Heart right ventricle (tissue), 16 donors: Measurements from ENCODE around the gene HOXD8. TPM values are rescaled to one million over a fixed set of nuclear protein-coding genes. Genes with fewer than 3 reads are reported as not detected.

Experiments
- ATAC-seq, 8 donors: fragments of 200-7000 bp; cut with Tn5 transposase; one replicate each; pipeline ENCODE4 v1.9.1; 2020; ENCODE audit warnings: mild to moderate bottlenecking in 8 of 8, moderate library complexity in 8 of 8, moderate number of reproducible peaks in 1 of 8
- DNase-seq, 2 donors: peaks; one replicate each; pipeline ENCODE4 v3.0.0-alpha.2; 2020
- H3K27ac ChIP-seq, 10 donors: fragments of 200-600 bp; sonication (generic) in 2 of 10; one replicate each; pipeline versions ENCODE4 v1.5.0 to v1.8.0; 2020 to 2022; ENCODE audit warnings: mild to moderate bottlenecking in 3 of 10
- H3K27me3 ChIP-seq, 7 donors: fragments of 200-600 bp; one replicate each; pipeline ENCODE4 v1.8.0; 2021 to 2022; ENCODE audit warnings: mild to moderate bottlenecking in 2 of 7
- H3K36me3 ChIP-seq, 9 donors: fragments of 200-600 bp; sonication (generic) in 1 of 9; one replicate each; pipeline versions ENCODE4 v1.5.0 to v1.8.0; 2020 to 2022; ENCODE audit warnings: mild to moderate bottlenecking in 2 of 9
- H3K4me1 ChIP-seq, 9 donors: fragments of 200-600 bp; sonication (generic) in 1 of 9; one replicate each; pipeline versions ENCODE4 v1.5.0 to v1.8.0; 2020 to 2022; ENCODE audit warnings: mild to moderate bottlenecking in 4 of 9
- H3K4me3 ChIP-seq, 10 donors: fragments of 200-600 bp; sonication (generic) in 2 of 10; one replicate each; pipeline versions ENCODE4 v1.5.0 to v1.8.0; 2020 to 2022; ENCODE audit warnings: mild to moderate bottlenecking in 7 of 10, moderate library complexity in 2 of 10
- H3K9me3 ChIP-seq, 11 donors: fragments of 200-600 bp in 10 of 11; sonication (generic) in 2 of 11; one replicate each; pipeline versions ENCODE4 v1.5.0 to v1.8.0; 2013 to 2022; ENCODE audit warnings: mild to moderate bottlenecking in 2 of 11, control low read depth in 1 of 11, moderate library complexity in 1 of 11
- CTCF ChIP-seq, 9 donors: fragments of 200-600 bp; sonication (generic) in 2 of 9; IDR thresholded peaks; one replicate each; pipeline versions ENCODE4 v1.5.0 to v1.8.0; 2021 to 2022; ENCODE audit warnings: antibody characterized with exemption in 9 of 9, mild to moderate bottlenecking in 5 of 9, moderate library complexity in 1 of 9
- WGBS, 2 donors: extraction: QIAGEN DNeasy Blood & Tissue Kit; methylation state at CpG; one replicate each; pipeline ENCODE4 v1.1.7; 2013; ENCODE audit warnings: inconsistent platforms in 1 of 2; 5-methylcytosine and 5-hydroxymethylcytosine counted together
- intact Hi-C, 10 donors: fragments of 100-400 bp; cut with DNase I; formaldehyde crosslinking; loops; one replicate each; pipeline versions ENCODE4 v1.11.1 to v1.14.2; 2022
- polyA plus RNA-seq, 2 donors: library from polyadenylated mRNA; stranded (reverse); fragments of 200-250 nt; gene quantifications; one replicate each; pipeline ENCODE4 v1.2.3, GENCODE V29; 2013
- total RNA-seq, 10 donors: library from RNA; stranded (reverse); fragmentation: NEBNext Ultra II Directional in 3 of 10; extraction: Animal tissue kit (Norgen Biotek cat#: 25700) in 3 of 10; gene quantifications; one replicate each; pipeline versions ENCODE4 v1.2.1 to v1.2.4, GENCODE V29; 2021 to 2023
- donor health status: Arrhythmogenic right ventricular cardiomyopathy.
- donor health status: ischemic (EF 13 %, LVEDD 7.1; RV severe dilation, severe dysfunction).
- donor health status: healthy with polysubstance abuse.
- donor health status: DM: no; HTN: yes; CAD: no.
- donor health status: DM: no; HTN: no; CAD: no.
- donor health status: ischemic (EF 25% LVEDD 6.9; RV normal size, moderate dysfunction).
- donor health status: ischemic (EF 25% LVEDD 5.7; RV mildly dilated, moderate dysfunction).
- donor health status: healthy.
- donor health status: DM: yes; HTN: yes; CAD: no.
- donor health status: Ischemic cardiomyopathy.
- donor health status: ischemic (EF 35%, LVEDD 5.7; RV mildly dilated, moderate dysfunction).
- donor health status: nonischemic (EF 11% LVEDD 7.7; RV severe dilation, severe dysfunction).
- donor health status: DM: yes; HTN: yes; CAD: no.
- donor health status: PGD.
- donor health status: ischemic (EF 29% LVEDD 5.4; RV normal size, mild dysfunction).
- donor health status: nonischemic (EF 23%, LVEDD 6.1; RV moderate dilation, normal function).

Gene HOXD8
- total and polyA plus RNA-seq, 12 donors: 0.26 to 1.5 (median 0.42) TPM; not detected in 2

DNA sequence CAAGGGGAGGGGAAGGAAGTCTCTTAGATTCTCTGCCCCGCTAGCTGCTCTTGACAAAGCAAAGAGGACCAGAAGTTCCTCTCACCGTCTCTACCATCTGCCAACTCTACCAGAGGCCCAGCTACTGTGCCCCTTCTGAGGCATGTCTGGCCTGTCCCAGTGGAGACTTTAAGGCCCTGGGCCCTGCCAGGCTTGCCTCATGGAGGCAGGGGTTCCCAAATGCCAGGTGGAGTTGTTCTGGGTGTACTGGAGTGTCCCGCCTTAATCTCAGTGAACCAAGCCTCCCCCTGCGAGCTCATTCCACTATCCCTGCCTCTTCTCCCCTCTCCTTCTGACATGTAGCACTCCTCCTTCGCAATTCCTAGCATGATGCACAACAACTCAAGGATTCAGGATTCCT, 27.7 kb upstream of the HOXD8 start:
- no peak overlapping the region for H3K27ac ChIP-seq
- no peak for TF ChIP-seq CTCF (IDR thresholded peaks at IDR 0.05)
- H3K27me3 ChIP-seq: peaks cover 63 to 100% (median 100%) of the 10 kb centered on the region in 7 donors
- no peak overlapping the region for H3K4me3 ChIP-seq
- DNase-seq: no peak
- no peaks in the 10 kb centered on the region for H3K9me3 ChIP-seq
- WGBS, 2 donors: 18 to 28% methylated on average over 5 of the region's 5 CpGs
- H3K4me1 ChIP-seq: peaks cover 0 to 45% (median 25%) of the 10 kb centered on the region in 9 donors
- intact Hi-C loops: no loop called here
- H3K36me3 ChIP-seq: no peaks in the 10 kb centered on the region
- no peak for ATAC-seq

DNA sequence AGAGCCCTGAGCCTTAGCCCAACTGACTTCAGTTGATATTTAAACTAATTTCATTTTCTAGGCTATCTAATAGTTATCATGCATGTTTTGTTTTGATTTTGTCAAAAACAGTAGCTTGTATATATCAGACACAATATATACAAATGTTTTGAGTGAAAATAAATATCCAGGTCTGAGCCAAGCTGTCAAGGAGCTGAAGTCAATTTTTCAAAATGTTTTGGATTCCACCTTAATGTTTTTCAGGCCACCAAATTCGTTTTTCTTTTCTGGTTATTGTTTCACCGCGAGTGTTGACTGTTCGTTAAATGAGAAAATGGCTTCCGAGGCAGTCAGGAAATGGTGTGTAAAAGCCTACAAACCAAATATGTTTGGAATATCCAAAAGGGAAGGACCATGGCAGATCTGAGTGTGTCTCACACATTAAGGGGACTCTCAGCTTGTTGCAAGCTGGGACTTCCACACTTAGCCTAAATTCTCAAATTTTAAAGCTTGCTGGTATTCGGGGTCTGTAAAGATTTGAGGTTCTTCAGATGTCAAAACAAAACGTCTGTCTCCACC, 27.1 kb upstream of the HOXD8 start:
- intact Hi-C loops: no loop called here
- 12 to 13% methylated on average over 7 of the region's 7 CpGs for WGBS, 2 donors
- H3K36me3 ChIP-seq: no peaks in the 10 kb centered on the region
- DNase-seq: no peak
- H3K4me1 ChIP-seq: peaks cover 4 to 45% (median 24%) of the 10 kb centered on the region in 9 donors
- no peak overlapping the region for H3K27ac ChIP-seq
- H3K27me3 ChIP-seq: peaks cover 65 to 100% (median 100%) of the 10 kb centered on the region in 7 donors
- no peak overlapping the region for H3K4me3 ChIP-seq
- ATAC-seq: no peak
- no peak for TF ChIP-seq CTCF (IDR thresholded peaks at IDR 0.05)
- no peaks in the 10 kb centered on the region for H3K9me3 ChIP-seq

DNA sequence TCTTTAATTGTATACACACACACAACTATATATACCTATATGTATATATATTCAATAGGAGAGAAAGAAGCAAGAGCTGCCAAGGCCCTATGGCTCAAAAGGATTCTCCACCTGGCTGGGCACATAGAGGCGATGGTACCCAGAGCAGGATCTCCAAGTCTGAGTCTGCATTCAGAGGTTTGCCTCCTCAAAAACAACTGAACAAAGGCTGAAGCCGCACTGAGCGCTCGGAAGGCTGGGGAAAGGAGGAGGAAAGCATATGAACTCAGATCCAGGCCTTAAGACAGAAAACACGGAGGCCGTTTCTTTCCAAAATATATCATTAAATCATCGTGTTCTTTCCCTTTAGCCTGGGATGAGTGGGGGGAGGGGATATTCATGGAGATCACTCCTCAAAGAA, 26.3 kb upstream of the HOXD8 start:
- peaks cover 65 to 99% (median 98%) of the 10 kb centered on the region in 7 donors for H3K27me3 ChIP-seq
- intact Hi-C loops: no loop called here
- DNase-seq (no peak), ATAC-seq (no peak)
- H3K27ac ChIP-seq: no peak overlapping the region
- no peaks in the 10 kb centered on the region for H3K9me3 ChIP-seq
- WGBS, 2 donors: 20 to 27% methylated on average over 7 of the region's 7 CpGs
- H3K4me1 ChIP-seq: peaks cover 5 to 38% (median 19%) of the 10 kb centered on the region in 9 donors
- H3K4me3 ChIP-seq: no peak overlapping the region
- no peak for TF ChIP-seq CTCF (IDR thresholded peaks at IDR 0.05)
- no peaks in the 10 kb centered on the region for H3K36me3 ChIP-seq

GRCh38 chr2:176103742-176104315, 25.7 kb upstream of the HOXD8 start:
- H3K4me3 ChIP-seq: no peak overlapping the region

More at GRCh38 chr2:176103742-176104315, 25.7 kb upstream of the HOXD8 start:
- 4 to 5% methylated on average over 17 of the region's 17 CpGs for WGBS, 2 donors
- intact Hi-C loops: no loop called here
- Histone ChIP-seq H3K4me1 (peaks cover 0 to 34% (median 19%) of the 10 kb centered on the region in 9 donors), H3K9me3 (no peaks in the 10 kb centered on the region), H3K36me3 (no peaks in the 10 kb centered on the region), H3K27ac (no peak overlapping the region), H3K27me3 (peaks cover 63 to 99% (median 98%) of the 10 kb centered on the region in 7 donors)
- no peak for TF ChIP-seq CTCF (IDR thresholded peaks at IDR 0.05)
- DNase-seq (no peak), ATAC-seq (no peak)
